Vagina (tissue), 2 donors: ENCODE data around the gene C14orf119.

Experiments
- POLR2A ChIP-seq, 2 donors: fragments of 450-650 bp; IDR thresholded peaks; one replicate each; pipeline ENCODE4 v1.6.1; 2017; ENCODE audit warnings: antibody characterized with exemption in 2 of 2, mild to moderate bottlenecking in 2 of 2, moderate library complexity in 2 of 2
- TF ChIP-seq, protein P1 (sequence below), 3 experiments: fragments of 450-650 bp in 2 of 3; fragments of 200-600 bp in 1 of 3; sonication (generic) in 1 of 3; IDR thresholded peaks; one replicate each; pipeline ENCODE4 v1.5.1; 2017 to 2019; ENCODE audit warnings: antibody characterized with exemption in 3 of 3, mild to moderate bottlenecking in 2 of 3, moderate library complexity in 2 of 3

- TF ChIP-seq, protein P1, sequence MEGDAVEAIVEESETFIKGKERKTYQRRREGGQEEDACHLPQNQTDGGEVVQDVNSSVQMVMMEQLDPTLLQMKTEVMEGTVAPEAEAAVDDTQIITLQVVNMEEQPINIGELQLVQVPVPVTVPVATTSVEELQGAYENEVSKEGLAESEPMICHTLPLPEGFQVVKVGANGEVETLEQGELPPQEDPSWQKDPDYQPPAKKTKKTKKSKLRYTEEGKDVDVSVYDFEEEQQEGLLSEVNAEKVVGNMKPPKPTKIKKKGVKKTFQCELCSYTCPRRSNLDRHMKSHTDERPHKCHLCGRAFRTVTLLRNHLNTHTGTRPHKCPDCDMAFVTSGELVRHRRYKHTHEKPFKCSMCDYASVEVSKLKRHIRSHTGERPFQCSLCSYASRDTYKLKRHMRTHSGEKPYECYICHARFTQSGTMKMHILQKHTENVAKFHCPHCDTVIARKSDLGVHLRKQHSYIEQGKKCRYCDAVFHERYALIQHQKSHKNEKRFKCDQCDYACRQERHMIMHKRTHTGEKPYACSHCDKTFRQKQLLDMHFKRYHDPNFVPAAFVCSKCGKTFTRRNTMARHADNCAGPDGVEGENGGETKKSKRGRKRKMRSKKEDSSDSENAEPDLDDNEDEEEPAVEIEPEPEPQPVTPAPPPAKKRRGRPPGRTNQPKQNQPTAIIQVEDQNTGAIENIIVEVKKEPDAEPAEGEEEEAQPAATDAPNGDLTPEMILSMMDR (IDR thresholded peaks at IDR 0.05): no peak
- TF ChIP-seq POLR2A (IDR thresholded peaks at IDR 0.05): no peak
Observed at GRCh38 chr14:23124337-23124954, 29.1 kb downstream of the C14orf119 start.
